AG04450 (cell line): Measurements from ENCODE around the gene ANGPTL4. TPM values are rescaled to one million over a fixed set of nuclear protein-coding genes. Genes with fewer than 3 reads are reported as not detected.

Experiments
- CTCF ChIA-PET: fragments of 300-600, 350-600 bp; formaldehyde crosslinking; extraction: SDS; loops from one replicate; lab custom pipeline; 2022; ENCODE audit warnings: antibody characterized with exemption, inconsistent platforms; lab: Charles Lee
- POLR2A ChIA-PET: fragments of 350-600 bp; formaldehyde crosslinking; extraction: SDS; loops from one replicate; lab custom pipeline; 2021; ENCODE audit warnings: antibody characterized with exemption, inconsistent platforms; lab: Yijun Ruan, JAX
- DNase-seq: peaks from one replicate; pipeline ENCODE4 v3.0.0-alpha.2; 2011; ENCODE audit warnings: low read depth, low spot score
- H3K27ac ChIP-seq: one replicate; pipeline ENCODE4 v1.5.1; 2012; ENCODE audit warnings: low read depth, low read length, control low read depth
- H3K27me3 ChIP-seq: one replicate; pipeline ENCODE4 v1.6.0; 2012; ENCODE audit warnings: low read length; ENCODE audit not compliant: control insufficient read depth, insufficient read depth
- H3K4me3 ChIP-seq: 2 replicates; pipeline ENCODE4 v1.5.1; 2011; ENCODE audit warnings: mild to moderate bottlenecking, low read depth, low read length, control low read depth
- H3K9me3 ChIP-seq: 2 replicates; pipeline ENCODE4 v1.5.1; 2012; ENCODE audit warnings: low read length; ENCODE audit not compliant: control insufficient read depth, insufficient read depth
- CTCF ChIP-seq: IDR thresholded peaks from 2 replicates; pipeline ENCODE4 v1.5.1; 2011; ENCODE audit warnings: low read depth, low read length, control low read depth, inconsistent platforms
- polyA plus RNA-seq: library from polyadenylated mRNA; depleted of rRNA; stranded (reverse); fragments of >200 nt; gene quantifications from 2 replicates; pipeline ENCODE4 v1.2.3, GENCODE V29; 2011

Gene ANGPTL4
- polyA plus RNA-seq, 1 experiment, result 1.3 TPM

DNA sequence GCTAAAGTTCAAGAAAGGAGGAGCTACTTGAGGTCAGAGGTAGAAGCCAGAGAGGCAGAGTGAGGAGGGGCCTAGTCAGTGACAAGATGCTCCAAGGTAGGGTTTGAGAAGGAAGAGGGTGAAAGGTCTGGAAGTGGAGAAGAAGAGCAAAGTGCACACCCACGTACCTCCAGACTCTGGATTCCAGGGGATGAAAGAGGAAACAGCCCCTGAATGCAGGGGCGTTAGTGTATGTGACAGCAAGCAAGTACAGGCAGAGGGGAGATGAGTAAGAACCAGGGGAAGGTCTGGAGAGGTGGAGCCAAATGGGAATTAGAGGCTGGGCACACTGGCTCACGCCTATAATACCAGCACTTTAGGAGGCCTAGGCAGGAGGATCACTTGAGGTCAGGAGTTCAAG, 34.0 kb upstream of the ANGPTL4 start:
- ChIA-PET CTCF (no interaction called here), POLR2A (interaction anchor here (1.0 kb wide), 1 partner anchor 9 kb away, joined by 3 read pairs; the partner anchor contains the start of genes NDUFA7 and RPS28)
- Histone ChIP-seq H3K9me3 (peaks cover 12% of the 10 kb centered on the region), H3K27me3 (peaks cover 28% of the 10 kb centered on the region), H3K27ac (no peak overlapping the region), H3K4me3 (no peak overlapping the region)
- DNase-seq, result no peak
- TF ChIP-seq CTCF, result no peak

- TF ChIP-seq CTCF, result no peak
- ChIA-PET POLR2A (no interaction called here), CTCF (no interaction called here)
- Histone ChIP-seq H3K27me3 (peaks cover 33% of the 10 kb centered on the region), H3K9me3 (peaks cover 9% of the 10 kb centered on the region), H3K4me3 (no peak overlapping the region), H3K27ac (no peak overlapping the region)
- no peak for DNase-seq
These were observed 32.6 kb upstream of the ANGPTL4 start for GRCh38 chr19:8331263-8331845.

- no peak for TF ChIP-seq CTCF
- H3K27me3 ChIP-seq, result peaks cover 27% of the 10 kb centered on the region
- no peaks in the 10 kb centered on the region; the same call in 1 of the 2 replicates for H3K9me3 ChIP-seq
- POLR2A ChIA-PET, result interaction anchor here (1.4 kb wide), 1 partner anchor 7 kb away, joined by 3 read pairs; no protein-coding TSS in a partner anchor
- DNase-seq, result no peak
- no peak overlapping the region for H3K4me3 ChIP-seq
- H3K27ac ChIP-seq, result no peak overlapping the region
- CTCF ChIA-PET, result no interaction called here
These were observed 30.8 kb upstream of the ANGPTL4 start for GRCh38 chr19:8332976-8333766.

- Histone ChIP-seq H3K27me3 (peaks cover 27% of the 10 kb centered on the region), H3K9me3 (no peaks in the 10 kb centered on the region; the same call in 1 of the 2 replicates), H3K27ac (no peak overlapping the region), H3K4me3 (no peak overlapping the region)
- no peak for TF ChIP-seq CTCF
- CTCF ChIA-PET, result interaction anchor here (1.7 kb wide), 1 partner anchor 20 kb away, joined by 8 read pairs; no protein-coding TSS in a partner anchor
- no peak for DNase-seq
- POLR2A ChIA-PET, result interaction anchor here (1.3 to 2.5 kb wide), 3 partner anchors 8 to 12 kb away, joined by 3 to 11 read pairs (median 4); partner anchors contain the start of genes NDUFA7 and RPS28
These were observed 30.0 kb upstream of the ANGPTL4 start for GRCh38 chr19:8333767-8334457.
